Fibroblast of the aortic adventitia (primary cell): ENCODE data around the gene TM9SF1. TPM values are rescaled to one million over a fixed set of nuclear protein-coding genes. Genes with fewer than 3 reads are reported as not detected.
A peak's percentile ranks its signal among the peaks of the same experiment; 100 is the strongest.

Experiments
- DNase-seq: peaks from one replicate; pipeline ENCODE4 v3.0.0-alpha.2; 2010; ENCODE audit warnings: low read depth
- H3K4me3 ChIP-seq: 2 replicates; pipeline ENCODE4 v1.5.1; 2011; ENCODE audit warnings: low read depth, mild to moderate bottlenecking, control low read depth, low read length, moderate library complexity
- CTCF ChIP-seq: IDR thresholded peaks from 2 replicates; pipeline ENCODE4 v1.5.1; 2011; ENCODE audit warnings: mild to moderate bottlenecking, low read length, control low read depth, inconsistent platforms; ENCODE audit not compliant: insufficient read depth
- total RNA-seq: library from RNA; depleted of rRNA; stranded (reverse); fragments of >200 nt; gene quantifications from 2 replicates; pipeline ENCODE4 v1.2.3, GENCODE V29; 2012; ENCODE audit warnings: low replicate concordance

Gene TM9SF1, protein sequence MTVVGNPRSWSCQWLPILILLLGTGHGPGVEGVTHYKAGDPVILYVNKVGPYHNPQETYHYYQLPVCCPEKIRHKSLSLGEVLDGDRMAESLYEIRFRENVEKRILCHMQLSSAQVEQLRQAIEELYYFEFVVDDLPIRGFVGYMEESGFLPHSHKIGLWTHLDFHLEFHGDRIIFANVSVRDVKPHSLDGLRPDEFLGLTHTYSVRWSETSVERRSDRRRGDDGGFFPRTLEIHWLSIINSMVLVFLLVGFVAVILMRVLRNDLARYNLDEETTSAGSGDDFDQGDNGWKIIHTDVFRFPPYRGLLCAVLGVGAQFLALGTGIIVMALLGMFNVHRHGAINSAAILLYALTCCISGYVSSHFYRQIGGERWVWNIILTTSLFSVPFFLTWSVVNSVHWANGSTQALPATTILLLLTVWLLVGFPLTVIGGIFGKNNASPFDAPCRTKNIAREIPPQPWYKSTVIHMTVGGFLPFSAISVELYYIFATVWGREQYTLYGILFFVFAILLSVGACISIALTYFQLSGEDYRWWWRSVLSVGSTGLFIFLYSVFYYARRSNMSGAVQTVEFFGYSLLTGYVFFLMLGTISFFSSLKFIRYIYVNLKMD
- 50.9 and 73.9 TPM in 2 replicates for total RNA-seq

DNA sequence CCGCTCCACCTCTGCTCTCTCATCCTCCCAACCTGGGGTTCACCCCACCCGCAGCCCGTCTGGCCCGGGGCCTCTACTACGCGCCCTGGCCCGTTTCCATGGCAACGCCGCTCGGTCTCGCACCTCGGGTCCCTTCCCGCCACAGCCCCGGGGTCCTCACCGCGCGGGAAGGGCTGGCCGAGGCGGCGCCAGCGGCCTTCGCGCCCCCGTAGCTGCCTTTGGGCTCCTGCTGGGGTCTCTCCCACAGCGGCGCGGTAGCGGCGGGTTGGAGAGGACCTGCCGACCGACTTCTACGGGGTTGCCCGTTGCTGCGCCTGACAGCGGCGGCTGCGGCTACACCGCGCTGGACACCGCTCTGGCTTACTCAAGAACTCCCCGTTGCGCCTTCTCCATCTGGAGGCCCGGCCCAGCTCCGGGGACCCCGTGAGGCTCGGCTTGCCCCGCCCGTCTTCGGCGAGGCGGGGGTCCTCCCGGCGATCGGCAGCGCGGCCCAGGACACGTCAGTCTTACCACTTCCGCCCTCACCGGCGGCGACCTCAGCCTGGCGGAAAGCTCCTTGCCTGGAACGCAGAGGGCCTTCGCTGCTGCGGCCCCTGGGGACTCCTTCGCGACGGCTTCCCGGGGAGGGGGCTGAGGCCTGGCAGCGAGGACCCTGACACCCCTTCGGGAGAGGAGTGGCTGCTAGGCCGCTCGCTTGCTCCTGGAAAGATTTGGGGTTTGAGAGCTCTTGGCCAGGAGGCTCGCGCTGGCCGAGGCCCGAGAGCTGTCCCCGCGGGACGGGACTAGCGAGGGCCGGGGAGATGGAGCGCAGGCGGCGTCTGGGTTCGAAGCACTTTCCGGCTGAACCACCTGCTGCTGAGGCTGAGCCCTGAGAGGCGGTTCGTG lies at the start of gene TM9SF1:
TSS of gene TM9SF1 (minus strand) at position 256 of the 885 bp plus-strand sequence. CDS start 422 bp downstream, outside the sequence.
- no peak for TF ChIP-seq CTCF
- peak; percentile 83 for DNase-seq
- peak within 1 kb of the TSS; percentile 91 for H3K4me3 ChIP-seq

- DNase-seq = no peak
- TF ChIP-seq CTCF = no peak
- peak overlapping the region; percentile 96 for H3K4me3 ChIP-seq
Measured at GRCh38 chr14:24243336-24243836, 48.1 kb upstream of the TM9SF1 start.

DNA sequence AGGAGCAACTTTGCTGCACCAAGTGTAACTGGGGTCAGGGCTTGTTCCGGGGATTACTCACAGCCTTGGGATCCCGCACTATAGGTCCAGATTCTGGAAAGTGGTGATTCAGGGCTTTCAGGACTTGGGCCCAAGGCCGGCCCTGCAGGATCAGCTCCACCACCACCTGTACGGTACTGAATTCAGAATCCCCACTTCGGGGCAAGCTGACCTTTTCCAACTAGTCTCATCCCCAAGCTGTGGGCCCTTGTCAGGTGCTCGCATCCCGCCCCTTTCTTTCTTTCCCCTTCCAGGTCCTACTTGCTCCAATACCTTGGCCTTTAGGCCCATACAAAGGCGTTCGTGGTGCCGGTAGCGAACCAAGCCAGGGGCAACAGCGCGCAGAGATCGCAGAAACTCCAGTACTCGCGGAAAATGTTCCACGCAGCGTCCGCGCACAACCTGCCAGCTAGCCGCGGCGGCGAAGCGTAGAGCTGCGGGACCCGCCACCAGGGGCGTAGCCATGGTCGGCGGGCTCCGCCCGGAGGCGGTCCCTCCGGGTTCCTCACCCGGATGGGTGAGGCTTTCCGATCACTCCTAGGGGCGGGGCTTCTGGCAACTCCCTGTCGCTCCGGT lies 46.7 kb upstream of the TM9SF1 start:
- peak; percentile 90 for DNase-seq
- TF ChIP-seq CTCF = peak; percentile 59

GRCh38 chr14:24240110-24240918 lies 45.1 kb upstream of the TM9SF1 start:
- H3K4me3 ChIP-seq = no peak overlapping the region
- DNase-seq = no peak
- TF ChIP-seq CTCF = no peak

More for the DNA sequence above, 46.7 kb upstream of the TM9SF1 start:
- peak overlapping the region; percentile 96 for H3K4me3 ChIP-seq

- no peak overlapping the region for H3K4me3 ChIP-seq
- no peak for DNase-seq
- no peak for TF ChIP-seq CTCF
Measured at GRCh38 chr14:24238527-24239037, 43.3 kb upstream of the TM9SF1 start.
